Measurements from ENCODE around the gene DLX3.

DNA sequence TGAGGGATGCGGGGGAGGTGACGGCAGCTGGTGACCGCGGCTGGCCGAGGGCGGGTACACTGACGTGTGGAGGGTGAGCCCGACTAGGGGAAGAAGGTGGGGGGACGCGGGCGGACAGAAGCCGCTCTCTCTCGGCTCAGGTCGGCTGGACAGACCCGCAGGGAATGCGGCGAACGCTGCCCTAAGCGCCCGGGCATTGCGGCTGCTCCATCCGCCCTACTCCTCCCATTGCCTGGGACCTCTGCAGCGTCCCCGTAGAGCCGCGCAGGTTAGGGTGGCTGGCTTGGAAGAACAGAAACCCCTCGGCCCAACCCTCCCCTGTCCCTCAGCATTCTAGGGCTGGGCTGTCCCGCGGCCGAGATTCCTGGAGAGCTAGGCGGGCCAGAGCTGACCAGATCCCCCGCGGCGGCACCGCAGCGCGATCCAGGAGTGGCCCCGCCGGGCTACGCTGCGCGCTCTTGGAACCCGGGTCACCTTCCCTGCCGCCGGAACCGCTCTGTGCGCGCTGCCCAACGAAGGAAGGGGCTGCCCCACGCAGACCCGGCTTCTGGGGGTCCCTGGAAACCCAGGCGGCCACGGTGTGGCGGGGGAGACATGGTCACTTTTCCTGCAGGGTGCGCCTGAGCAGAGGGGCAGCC is 23.1 kb downstream of the DLX3 start:
- TF ChIP-seq, protein P1, sequence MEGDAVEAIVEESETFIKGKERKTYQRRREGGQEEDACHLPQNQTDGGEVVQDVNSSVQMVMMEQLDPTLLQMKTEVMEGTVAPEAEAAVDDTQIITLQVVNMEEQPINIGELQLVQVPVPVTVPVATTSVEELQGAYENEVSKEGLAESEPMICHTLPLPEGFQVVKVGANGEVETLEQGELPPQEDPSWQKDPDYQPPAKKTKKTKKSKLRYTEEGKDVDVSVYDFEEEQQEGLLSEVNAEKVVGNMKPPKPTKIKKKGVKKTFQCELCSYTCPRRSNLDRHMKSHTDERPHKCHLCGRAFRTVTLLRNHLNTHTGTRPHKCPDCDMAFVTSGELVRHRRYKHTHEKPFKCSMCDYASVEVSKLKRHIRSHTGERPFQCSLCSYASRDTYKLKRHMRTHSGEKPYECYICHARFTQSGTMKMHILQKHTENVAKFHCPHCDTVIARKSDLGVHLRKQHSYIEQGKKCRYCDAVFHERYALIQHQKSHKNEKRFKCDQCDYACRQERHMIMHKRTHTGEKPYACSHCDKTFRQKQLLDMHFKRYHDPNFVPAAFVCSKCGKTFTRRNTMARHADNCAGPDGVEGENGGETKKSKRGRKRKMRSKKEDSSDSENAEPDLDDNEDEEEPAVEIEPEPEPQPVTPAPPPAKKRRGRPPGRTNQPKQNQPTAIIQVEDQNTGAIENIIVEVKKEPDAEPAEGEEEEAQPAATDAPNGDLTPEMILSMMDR (IDR thresholded peaks at IDR 0.05; ENCODE audit: insufficient read depth, low read length, poor library complexity, severe bottlenecking) = no peak
- TF ChIP-seq EZH2phosphoT487 (conservative IDR thresholded peaks at IDR 0.05; ENCODE audit: low read length) = no peak

Measured in SU-DHL-6 (cell line).